NOMO-1 treated with dmso at 0.1 percent for 144 hours (cell line): Measurements from ENCODE around the gene STX7.

Source experiments
- DNase-seq: peaks from one replicate; lab custom pipeline; 2025; ENCODE audit not compliant: unreplicated experiment; lab: John Stamatoyannopoulos, UW

The STX7 gene

DNA sequence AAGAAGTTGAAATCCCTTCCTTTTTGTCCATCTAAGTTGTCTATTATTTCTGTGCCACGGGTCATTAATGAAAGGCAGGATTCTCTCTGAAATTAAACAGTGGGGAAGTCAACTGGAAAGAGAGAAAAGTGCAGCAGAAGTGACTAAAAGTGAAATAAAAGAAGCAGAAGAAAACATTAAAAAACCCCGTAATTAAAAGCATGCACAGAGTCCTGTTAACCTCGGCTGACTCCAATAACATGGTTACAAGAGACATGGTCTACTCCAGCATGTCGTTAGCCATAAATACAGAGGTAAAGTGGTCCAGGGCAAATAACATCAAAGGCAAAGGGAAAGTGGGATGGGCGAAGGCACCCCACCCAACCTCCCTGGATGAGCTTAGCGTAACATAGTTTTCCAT is 98.6 kb downstream of the STX7 start:
- no peak for DNase-seq

DNA sequence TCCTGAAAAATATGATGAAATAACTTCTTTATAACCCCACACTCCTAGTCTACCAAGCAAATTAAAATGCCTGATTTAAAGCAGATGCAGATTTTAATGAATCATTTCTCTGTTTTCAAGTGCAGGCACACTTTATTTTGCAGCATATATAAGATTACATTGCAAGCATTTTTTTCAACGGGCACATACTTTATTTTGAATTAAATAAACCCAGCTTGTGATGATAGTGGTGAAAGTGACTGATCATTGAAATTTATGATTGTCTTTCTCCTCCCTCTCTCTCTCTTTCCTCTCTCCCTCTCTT is 99.5 kb downstream of the STX7 start:
- no peak for DNase-seq

DNA sequence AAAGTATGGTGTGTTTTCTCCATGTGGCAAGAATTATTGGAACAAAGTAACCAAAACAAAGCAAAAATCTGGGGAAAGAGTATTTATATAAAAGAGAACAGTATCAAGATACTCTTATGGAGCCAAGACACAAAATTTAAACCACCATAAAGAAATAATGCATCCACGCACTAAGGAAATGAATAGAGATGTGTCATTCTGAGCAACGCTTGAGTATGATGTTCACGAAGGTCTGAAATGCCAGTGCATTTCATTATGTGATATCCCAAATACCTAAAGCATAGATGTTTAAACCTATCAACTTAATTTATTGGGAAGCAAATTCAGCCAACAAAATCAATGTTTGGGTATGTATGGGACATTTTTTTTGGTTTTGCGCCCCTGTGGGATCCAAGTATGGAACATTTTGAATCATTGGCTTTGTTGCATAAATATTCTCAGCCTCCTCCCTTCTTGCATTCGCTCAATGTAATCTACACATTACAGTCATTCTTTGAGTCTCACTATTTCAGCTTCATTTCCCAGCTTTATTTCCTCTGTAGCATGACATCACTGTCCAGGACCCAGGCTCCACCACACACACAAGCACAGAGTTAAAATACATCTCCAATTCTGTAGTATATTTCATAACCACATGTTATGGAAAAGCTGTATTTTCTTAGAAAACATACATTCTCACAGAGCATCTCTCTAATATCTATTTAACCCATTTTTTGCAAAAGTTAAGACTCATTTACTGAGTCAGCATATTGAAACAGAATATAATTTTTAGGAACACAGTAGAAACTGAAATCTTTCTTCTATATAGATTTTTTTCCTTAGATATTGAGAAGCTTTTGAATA is 100.0 kb downstream of the STX7 start:
- no peak for DNase-seq

DNA sequence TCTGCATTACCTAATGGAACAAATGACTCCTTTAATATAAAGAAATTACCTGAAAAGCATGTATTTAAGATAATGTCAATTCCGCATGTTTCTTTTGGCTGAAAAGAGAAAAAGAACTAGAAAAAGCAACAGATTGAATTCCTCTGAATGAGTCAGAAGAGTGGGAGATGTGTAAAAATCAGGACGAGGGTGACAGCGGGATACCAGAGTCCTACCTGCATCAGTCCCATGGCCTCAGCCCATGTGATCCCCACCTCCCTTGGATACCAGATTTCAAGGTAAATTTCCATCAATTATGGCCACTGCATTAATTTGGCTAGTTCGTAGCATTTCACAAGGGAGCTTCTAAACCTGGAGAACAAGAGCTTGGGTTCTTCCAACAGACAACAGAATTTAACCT is 101.6 kb downstream of the STX7 start:
- no peak for DNase-seq

DNA sequence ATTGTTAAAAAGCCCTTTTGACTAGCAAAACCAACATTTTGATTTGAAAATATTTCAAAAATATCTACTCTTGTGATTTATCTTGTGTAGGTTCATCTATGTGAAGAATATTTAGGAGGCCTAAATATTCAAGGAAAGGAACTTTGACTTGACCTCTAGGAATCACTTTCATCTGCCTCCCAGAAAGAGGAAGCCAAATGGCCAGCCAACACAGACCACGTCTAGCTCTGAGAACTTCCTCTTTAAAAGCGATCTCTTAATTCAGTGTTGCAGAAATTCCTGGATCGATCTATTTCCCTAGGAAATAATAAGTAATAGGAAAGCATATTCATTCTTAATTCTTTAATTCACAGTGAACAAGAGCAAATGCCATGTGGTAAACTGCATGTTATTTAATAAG is 102.1 kb downstream of the STX7 start:
- peak; percentile 0 for DNase-seq

DNA sequence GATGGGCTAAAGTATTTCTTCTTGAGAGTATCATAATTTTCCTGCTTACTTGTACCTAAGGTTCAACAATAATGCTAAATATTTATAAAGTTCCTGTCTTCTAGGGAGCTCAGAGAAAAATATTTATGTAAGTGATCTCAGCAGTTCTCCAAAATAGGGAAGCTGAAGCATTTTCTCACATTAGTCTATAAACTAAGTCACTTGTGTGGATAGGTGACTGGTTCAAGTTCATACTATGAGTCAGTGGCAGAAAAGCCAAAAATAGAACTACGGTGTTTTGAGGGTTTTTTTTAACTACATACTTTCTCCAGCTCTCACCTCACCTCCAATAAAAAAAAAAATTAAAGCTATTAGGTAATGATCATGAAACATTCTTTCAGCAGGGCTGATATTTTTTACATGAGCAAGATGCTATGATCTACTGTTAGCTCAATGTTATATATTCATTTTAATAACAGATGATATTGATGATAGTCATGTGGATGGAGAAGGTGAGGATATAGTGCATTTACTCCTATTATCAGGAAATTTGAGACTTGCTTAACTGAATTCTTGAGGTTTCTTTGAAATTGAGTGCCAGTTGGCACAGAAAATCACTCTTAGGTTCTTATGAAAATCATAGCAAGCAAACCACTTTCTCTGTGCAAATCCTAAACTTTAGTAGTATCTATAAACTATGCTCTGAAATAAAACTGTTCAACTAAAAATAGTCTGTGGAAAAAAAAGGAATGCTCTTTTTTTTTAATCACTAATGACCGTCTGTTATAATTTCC is 107.6 kb downstream of the STX7 start:
- no peak for DNase-seq

DNA sequence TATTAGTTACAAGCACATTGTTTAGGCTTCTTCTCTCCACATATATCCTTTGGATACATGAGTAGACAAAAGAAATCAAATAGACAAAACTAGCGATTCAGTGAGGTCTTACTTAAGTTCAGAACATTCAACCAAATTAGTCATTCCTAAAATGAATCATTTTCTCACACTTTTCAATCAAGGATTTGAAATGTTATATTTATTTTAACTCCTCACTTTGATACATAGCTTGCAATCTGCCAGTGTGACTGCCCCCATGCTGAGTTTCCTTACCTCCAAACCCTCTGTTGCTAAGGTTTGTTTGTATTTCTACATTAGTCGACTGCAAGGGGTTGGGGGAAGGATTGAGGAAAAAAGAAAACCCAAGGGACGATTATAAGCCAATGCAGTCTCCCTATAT is 108.2 kb downstream of the STX7 start:
- DNase-seq = no peak

DNA sequence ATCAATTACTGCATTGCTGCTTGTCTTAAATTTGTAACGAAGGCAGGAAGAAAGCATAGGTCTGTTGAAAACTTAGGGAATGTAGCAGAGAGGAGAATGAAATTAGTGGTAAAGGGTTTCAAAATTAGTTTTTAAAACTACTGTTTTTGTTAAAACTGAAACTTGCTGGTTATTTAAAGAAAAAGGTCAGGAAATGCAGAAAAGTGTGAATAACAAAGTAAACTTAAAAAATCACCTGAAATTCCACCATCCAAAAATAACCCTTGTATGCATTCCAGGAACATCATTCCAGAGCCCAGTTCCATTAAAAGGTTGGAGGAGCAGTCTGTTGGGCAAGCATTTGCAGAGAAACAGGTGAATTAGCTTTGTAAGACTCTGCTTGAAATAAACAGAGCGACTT is 108.6 kb downstream of the STX7 start:
- DNase-seq = no peak

DNA sequence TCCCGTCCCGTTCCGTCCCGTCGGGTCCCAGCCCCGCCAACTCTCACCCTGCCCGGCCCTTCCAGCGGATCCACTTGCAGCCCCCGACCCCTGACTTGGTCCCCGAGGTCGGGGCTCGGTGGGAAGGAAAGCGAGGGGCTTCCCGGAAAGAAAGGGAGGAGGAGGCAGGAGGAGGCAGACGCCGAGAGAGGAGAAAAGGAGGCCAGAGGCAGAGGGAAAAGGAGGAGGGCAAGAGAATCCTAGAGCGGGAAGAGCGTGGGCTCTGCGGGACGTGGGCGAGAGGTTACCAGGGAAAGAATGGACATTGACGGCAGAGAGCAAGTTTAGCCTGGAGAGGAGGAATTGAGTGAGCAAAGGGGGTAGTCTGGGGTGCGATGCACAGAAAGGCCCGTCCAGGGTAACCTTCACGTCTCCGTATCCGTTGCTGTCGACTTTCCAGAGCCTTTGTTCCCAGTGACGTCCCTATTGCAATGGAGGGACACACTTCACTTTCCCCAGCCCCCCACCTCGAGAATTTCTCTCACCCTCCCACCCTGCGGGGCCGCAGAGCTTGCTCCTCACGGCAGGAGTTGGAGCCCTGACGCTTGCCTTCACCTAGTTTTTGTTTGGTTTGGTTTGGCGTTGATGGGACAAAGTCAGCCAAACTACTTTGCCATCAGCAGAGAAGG is 111.2 kb downstream of the STX7 start:
- DNase-seq = no peak

DNA sequence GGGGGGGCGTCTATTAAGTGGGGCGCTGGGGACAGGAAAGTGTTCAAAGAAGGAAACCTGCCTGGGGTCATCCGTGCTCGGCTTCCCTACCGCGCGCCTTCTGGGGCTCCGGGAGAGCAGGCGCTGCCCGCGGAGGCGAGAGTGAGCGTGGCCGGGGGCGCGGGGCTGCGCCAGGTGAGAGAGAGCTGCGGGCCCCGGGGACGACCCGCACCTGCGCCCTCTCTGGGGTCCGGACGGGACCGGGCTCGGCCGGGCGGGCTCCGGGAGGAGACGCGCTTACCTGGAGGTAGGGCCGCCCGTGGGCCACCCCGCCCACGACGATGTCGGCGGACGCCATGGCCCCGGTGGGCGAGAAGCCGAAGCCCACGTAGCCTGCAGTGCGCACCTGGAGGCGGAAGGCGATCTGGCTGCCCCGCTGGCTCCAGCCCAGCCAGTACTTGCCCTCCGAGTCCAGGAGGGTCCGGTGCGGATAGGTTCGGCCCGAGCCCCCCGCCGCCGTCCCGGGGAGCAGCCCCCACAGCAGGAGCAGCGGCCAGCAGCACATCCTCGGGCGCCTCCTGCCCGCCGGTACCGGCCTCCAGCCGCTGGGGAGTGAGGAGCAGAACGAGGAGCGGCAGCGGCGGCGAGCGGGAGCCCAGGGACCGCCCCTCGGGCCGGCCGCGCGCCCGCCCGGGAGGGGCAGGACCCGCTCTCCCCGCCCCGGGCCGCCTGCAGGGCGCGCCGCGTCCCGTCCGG is 111.9 kb downstream of the STX7 start, which contains the start of gene MOXD1:
TSS of gene MOXD1 (minus strand) at position 593 of the 735 bp plus-strand sequence. CDS start at position 544, 49 bp downstream.
- DNase-seq = no peak

DNA sequence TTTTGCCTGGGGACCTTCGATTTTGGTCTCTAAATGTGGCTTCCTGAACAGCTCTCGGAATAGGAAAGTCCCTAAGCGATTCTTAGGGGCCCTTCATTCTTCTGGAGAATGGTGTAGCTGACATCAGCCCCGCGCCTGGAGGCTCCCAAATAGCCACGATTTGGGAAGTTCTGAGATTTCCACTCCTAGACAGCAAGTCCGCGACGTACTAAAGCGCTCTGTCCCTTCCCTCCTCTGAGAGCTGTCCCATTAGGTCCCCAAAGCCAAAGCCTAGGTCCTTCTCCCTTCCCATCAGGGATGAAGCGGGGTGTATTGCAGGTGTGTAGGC is 112.4 kb downstream of the STX7 start:
- no peak for DNase-seq

DNA sequence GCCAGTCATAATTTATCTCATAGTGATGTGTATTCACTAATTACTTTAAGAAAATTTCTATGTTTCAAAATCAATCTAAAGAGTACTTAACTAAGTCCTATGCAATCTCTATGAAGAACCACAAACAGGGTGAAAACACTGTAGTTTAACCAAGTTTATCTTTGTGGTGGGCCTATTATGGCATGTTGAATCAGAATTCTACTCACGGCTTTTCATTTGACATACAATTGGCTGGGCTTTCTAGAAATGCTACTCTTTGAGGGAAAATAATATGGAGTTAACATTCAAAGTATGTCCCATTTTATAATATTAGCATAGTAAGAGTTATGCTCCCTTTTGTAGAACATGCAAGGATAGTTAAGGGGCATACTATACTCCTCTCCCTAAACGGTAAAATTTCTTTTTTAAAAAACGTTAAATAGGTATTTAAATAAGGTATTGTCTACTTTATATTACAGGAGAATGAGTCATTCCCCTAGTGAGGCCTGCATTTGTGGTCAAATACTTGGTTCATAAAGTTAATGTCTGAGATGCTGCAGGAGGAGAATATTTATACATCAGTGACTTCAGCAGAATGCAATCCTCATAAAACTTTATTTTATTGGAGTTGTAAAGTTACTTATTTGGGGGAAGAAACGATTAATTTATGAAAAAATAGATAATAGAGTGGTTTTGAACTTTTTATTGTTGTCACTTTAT is 113.4 kb downstream of the STX7 start:
- no peak for DNase-seq
